SJSA1 (cell line): Measurements from ENCODE around the gene ARCN1. TPM values are rescaled to one million over a fixed set of nuclear protein-coding genes. Genes with fewer than 3 reads are reported as not detected.

Experiments
- DNase-seq, 2 experiments: peaks; one replicate each; pipeline ENCODE4 v3.0.0-alpha.2; 2015 to 2020; ENCODE audit warnings: low spot score in 2 of 2, low read depth in 1 of 2
- H3K27ac ChIP-seq: fragments of 250-450 bp; sonication (Bioruptor Pico); 2 replicates; pipeline ENCODE4 v1.5.1; 2020; ENCODE audit warnings: mild to moderate bottlenecking, moderate library complexity
- H3K27me3 ChIP-seq: fragments of 250-450 bp; sonication (Bioruptor Pico); replicated peaks from 2 replicates; pipeline ENCODE4 v1.5.1; 2020; ENCODE audit warnings: mild to moderate bottlenecking, moderate library complexity
- H3K36me3 ChIP-seq: fragments of 250-450 bp; sonication (Bioruptor Pico); 2 replicates; pipeline ENCODE4 v1.5.1; 2020; ENCODE audit warnings: mild to moderate bottlenecking
- H3K4me1 ChIP-seq: fragments of 250-450 bp; sonication (Bioruptor Pico); replicated peaks from 2 replicates; pipeline ENCODE4 v1.6.1; 2021; ENCODE audit warnings: mild to moderate bottlenecking
- H3K4me3 ChIP-seq: fragments of 250-450 bp; sonication (Bioruptor Pico); 2 replicates; pipeline ENCODE4 v1.5.1; 2020; ENCODE audit warnings: mild to moderate bottlenecking
- H3K9me3 ChIP-seq: fragments of 250-450 bp; sonication (Bioruptor Pico); replicated peaks from 2 replicates; pipeline ENCODE4 v1.5.1; 2020; ENCODE audit warnings: mild to moderate bottlenecking
- total RNA-seq: library from RNA; depleted of rRNA; stranded (reverse); fragments of >200 nt; shearing (Covaris generic); gene quantifications from 2 replicates; pipeline ENCODE4 v1.2.3, GENCODE V29; 2014; rRNA removed

ARCN1 gene
- total RNA-seq, 1 experiment from 2014 or later: 102 TPM

GRCh38 chr11:118649941-118650340, 77.7 kb downstream of the ARCN1 start:
- Histone ChIP-seq H3K27me3 (no peaks in the 10 kb centered on the region), H3K4me1 (no peaks in the 10 kb centered on the region), H3K36me3 (peaks cover 52% of the 10 kb centered on the region), H3K4me3 (no peak overlapping the region), H3K27ac (no peak overlapping the region), H3K9me3 (no peaks in the 10 kb centered on the region)
- DNase-seq: no peak

- Histone ChIP-seq H3K4me3 (no peak overlapping the region), H3K36me3 (peaks cover 49% of the 10 kb centered on the region), H3K27ac (no peak overlapping the region), H3K4me1 (no peaks in the 10 kb centered on the region), H3K27me3 (no peaks in the 10 kb centered on the region), H3K9me3 (no peaks in the 10 kb centered on the region)
- no peak for DNase-seq
Measured at GRCh38 chr11:118650366-118650765, 78.2 kb downstream of the ARCN1 start.

- H3K36me3 ChIP-seq: peaks cover 49% of the 10 kb centered on the region
- H3K4me3 ChIP-seq: no peak overlapping the region
- H3K9me3 ChIP-seq: no peaks in the 10 kb centered on the region
- no peak for DNase-seq
- H3K27ac ChIP-seq: no peak overlapping the region
- no peaks in the 10 kb centered on the region for H3K27me3 ChIP-seq
- H3K4me1 ChIP-seq: no peaks in the 10 kb centered on the region
Measured at GRCh38 chr11:118651820-118652219, 79.6 kb downstream of the ARCN1 start.

Other genes starting within 250 kb of the ARCN1 start
- gene CD3D, start 229.7 kb upstream of the ARCN1 start, total RNA-seq: not detected in 2 replicates
- gene CD3G, start 228.1 kb upstream of the ARCN1 start, total RNA-seq: not detected in 2 replicates
- gene UBE4A, start 212.8 kb upstream of the ARCN1 start, total RNA-seq: 20.6 and 29.7 TPM in 2 replicates
- 51.1 and 55.4 TPM in 2 replicates for gene ATP5MG, start 170.8 kb upstream of the ARCN1 start, total RNA-seq
- gene KMT2A, start 135.9 kb upstream of the ARCN1 start, total RNA-seq: 12.8 and 13.4 TPM in 2 replicates
- gene TTC36, start 44.9 kb upstream of the ARCN1 start, total RNA-seq: not detected in 2 replicates
- 2.4 and 13.4 TPM in 2 replicates for gene TMEM25, start 41.2 kb upstream of the ARCN1 start, total RNA-seq
- 8.2 and 38.5 TPM in 2 replicates for gene IFT46, start 6.5 kb upstream of the ARCN1 start, total RNA-seq
- 31.8 and 38.9 TPM in 2 replicates for gene PHLDB1, start 35.2 kb downstream of the ARCN1 start, total RNA-seq
- gene TREH, start 107.2 kb downstream of the ARCN1 start, total RNA-seq: not detected in 2 replicates
- 22.6 and 41.0 TPM in 2 replicates for gene DDX6, start 218.8 kb downstream of the ARCN1 start, total RNA-seq